K562 (cell line): ENCODE data around the gene CDS1. TPM values are rescaled to one million over a fixed set of nuclear protein-coding genes. Genes with fewer than 3 reads are reported as not detected.

Source experiments
- ADNP ChIP-seq: fragments of 200-800 bp; sonication (Bioruptor generic); IDR thresholded peaks from 2 replicates; pipeline ENCODE4 v1.6.1; 2016; ENCODE audit warnings: missing genetic modification characterization, missing compliant biosample characterization
- CEBPG ChIP-seq, 3 experiments: fragments of 200-800 bp in 1 of 3; sonication (Bioruptor generic) in 1 of 3; sonication (generic) in 1 of 3; formaldehyde crosslinking in 1 of 3; IDR thresholded peaks in 2 of 3; conservative IDR thresholded peaks in 1 of 3; 2 replicates each; pipeline versions ENCODE4 v1.6.1 to v1.8.0; 2016 to 2022; ENCODE audit warnings: missing compliant biosample characterization in 2 of 3, missing genetic modification characterization in 2 of 3, mild to moderate bottlenecking in 1 of 3, missing genetic modification reagents in 1 of 3
- GATAD2B ChIP-seq: fragments of 450-650 bp; IDR thresholded peaks from 2 replicates; pipeline ENCODE4 v1.6.1; 2017; ENCODE audit warnings: mild to moderate bottlenecking, borderline replicate concordance
- KDM2B ChIP-seq: fragments of 250-450 bp; sonication (Bioruptor Pico); IDR thresholded peaks from 2 replicates; pipeline ENCODE4 v1.8.0; 2021; ENCODE audit warnings: mild to moderate bottlenecking, moderate library complexity
- SRF ChIP-seq, 2 experiments: fragments of 250-450, 450-650 bp in 1 of 2; sonication (Bioruptor Pico) in 1 of 2; sonication (generic) in 1 of 2; formaldehyde crosslinking; IDR thresholded peaks; 2 replicates each; pipeline versions ENCODE4 v1.5.0 to v1.5.1; 2020 to 2022; ENCODE audit warnings: mild to moderate bottlenecking in 1 of 2, missing genetic modification reagents in 1 of 2
- TEAD1 ChIP-seq, 2 experiments: fragments of 450-650 bp in 1 of 2; sonication (generic) in 1 of 2; formaldehyde crosslinking; IDR thresholded peaks; 2 replicates each; pipeline versions ENCODE4 v1.4.0 to v1.8.0; 2020 to 2022; ENCODE audit warnings: mild to moderate bottlenecking in 2 of 2, missing genetic modification reagents in 1 of 2
- polyA plus RNA-seq, 8 experiments: library from polyadenylated mRNA; depleted of rRNA in 4 of 8; stranded (reverse) in 5 of 8; unstranded in 3 of 8; fragments of >200 nt; fragmentation: Nextera tagmentation in 2 of 8; fragmentation: Illumina TruSeq in 1 of 8; extraction: Ambion mirVana in 2 of 8; extraction: Trizol in 1 of 8; gene quantifications; 2 replicates each; pipeline versions ENCODE4 v1.2.1 to v1.2.3, GENCODE V29; 2011 to 2014; ENCODE audit warnings: inconsistent platforms in 1 of 8, missing spikeins in 1 of 8
- total RNA-seq, 7 experiments: library from RNA; depleted of rRNA in 6 of 7; stranded (reverse); fragments of >200 nt in 6 of 7; fragmentation: Illumina TruSeq in 2 of 7; extraction: Trizol in 2 of 7; gene quantifications; 2 replicates each; pipeline versions ENCODE4 v1.2.1 to v1.2.3, GENCODE V29; 2011 to 2021; ENCODE audit warnings: low replicate concordance in 1 of 7
- TF ChIP-seq, protein P1 (sequence below): fragments of 250-450 bp; sonication (Bioruptor Pico); IDR thresholded peaks from 2 replicates; pipeline ENCODE4 v1.5.0; 2021; ENCODE audit warnings: mild to moderate bottlenecking, borderline replicate concordance
- TF ChIP-seq, protein P2 (sequence below): fragments of 450-650 bp; formaldehyde crosslinking; IDR thresholded peaks from 2 replicates; pipeline ENCODE4 v1.4.0; 2022; ENCODE audit warnings: mild to moderate bottlenecking, moderate library complexity
- TF ChIP-seq, protein P3 (sequence below): sonication (generic); formaldehyde crosslinking; IDR thresholded peaks from 2 replicates; pipeline ENCODE4 v1.8.0; 2023; ENCODE audit warnings: mild to moderate bottlenecking, missing genetic modification reagents

CDS1 gene
- total and polyA plus RNA-seq, 9 of the 15 experiments (the other 6 are each of a cell fraction or from before 2014, with no cell fraction given): 0.04 to 0.42 (median 0.15) TPM

DNA sequence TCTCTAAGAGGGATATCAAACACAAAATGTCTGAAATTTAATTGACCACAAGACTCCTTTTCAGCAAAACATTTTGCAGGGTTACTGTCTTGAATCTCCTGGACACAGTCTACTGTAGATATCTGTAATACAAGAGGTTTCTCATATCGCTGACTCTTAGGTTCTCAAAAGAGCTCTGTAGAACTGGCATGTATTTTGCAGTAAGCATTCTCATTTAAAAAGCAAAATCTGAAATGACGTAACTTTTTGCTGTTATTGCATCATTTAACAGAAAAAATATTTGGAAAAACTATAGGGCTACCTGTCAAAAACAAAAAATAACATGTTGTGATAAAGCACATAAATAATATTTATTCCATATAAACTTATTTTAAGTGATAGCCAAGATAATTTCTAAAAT, 114.2 kb downstream of the CDS1 start (continued):
- TF ChIP-seq ADNP (no peak), CEBPG (CRISPR knock-in tag; IDR thresholded peaks at IDR 0.05) (peak; percentile 24; the same call in 1 of the 2 replicates), CEBPG (tag; conservative IDR thresholded peaks at IDR 0.05 in 1 of 2, IDR thresholded peaks at IDR 0.05 in 1 of 2) (peak; percentile 94 to 98), GATAD2B (no peak), KDM2B (CRISPR knock-in tag) (no peak), SRF (CRISPR knock-in tag; IDR thresholded peaks at IDR 0.05) (no peak), TEAD1 (CRISPR knock-in tag; IDR thresholded peaks at IDR 0.05) (no peak)
- TF ChIP-seq, protein P1, sequence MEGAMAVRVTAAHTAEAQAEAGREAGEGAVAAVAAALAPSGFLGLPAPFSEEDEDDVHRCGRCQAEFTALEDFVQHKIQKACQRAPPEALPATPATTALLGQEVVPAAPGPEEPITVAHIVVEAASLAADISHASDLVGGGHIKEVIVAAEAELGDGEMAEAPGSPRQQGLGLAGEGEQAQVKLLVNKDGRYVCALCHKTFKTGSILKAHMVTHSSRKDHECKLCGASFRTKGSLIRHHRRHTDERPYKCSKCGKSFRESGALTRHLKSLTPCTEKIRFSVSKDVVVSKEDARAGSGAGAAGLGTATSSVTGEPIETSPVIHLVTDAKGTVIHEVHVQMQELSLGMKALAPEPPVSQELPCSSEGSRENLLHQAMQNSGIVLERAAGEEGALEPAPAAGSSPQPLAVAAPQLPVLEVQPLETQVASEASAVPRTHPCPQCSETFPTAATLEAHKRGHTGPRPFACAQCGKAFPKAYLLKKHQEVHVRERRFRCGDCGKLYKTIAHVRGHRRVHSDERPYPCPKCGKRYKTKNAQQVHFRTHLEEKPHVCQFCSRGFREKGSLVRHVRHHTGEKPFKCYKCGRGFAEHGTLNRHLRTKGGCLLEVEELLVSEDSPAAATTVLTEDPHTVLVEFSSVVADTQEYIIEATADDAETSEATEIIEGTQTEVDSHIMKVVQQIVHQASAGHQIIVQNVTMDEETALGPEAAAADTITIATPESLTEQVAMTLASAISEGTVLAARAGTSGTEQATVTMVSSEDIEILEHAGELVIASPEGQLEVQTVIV: no peak
- TF ChIP-seq, protein P2, sequence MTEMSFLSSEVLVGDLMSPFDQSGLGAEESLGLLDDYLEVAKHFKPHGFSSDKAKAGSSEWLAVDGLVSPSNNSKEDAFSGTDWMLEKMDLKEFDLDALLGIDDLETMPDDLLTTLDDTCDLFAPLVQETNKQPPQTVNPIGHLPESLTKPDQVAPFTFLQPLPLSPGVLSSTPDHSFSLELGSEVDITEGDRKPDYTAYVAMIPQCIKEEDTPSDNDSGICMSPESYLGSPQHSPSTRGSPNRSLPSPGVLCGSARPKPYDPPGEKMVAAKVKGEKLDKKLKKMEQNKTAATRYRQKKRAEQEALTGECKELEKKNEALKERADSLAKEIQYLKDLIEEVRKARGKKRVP (CRISPR knock-in tag): peak; percentile 69
- TF ChIP-seq, protein P3, sequence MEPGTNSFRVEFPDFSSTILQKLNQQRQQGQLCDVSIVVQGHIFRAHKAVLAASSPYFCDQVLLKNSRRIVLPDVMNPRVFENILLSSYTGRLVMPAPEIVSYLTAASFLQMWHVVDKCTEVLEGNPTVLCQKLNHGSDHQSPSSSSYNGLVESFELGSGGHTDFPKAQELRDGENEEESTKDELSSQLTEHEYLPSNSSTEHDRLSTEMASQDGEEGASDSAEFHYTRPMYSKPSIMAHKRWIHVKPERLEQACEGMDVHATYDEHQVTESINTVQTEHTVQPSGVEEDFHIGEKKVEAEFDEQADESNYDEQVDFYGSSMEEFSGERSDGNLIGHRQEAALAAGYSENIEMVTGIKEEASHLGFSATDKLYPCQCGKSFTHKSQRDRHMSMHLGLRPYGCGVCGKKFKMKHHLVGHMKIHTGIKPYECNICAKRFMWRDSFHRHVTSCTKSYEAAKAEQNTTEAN (CRISPR knock-in tag): no peak
